Hepatic stellate cell (primary cell): ENCODE measurements around the gene INO80.

Experiments used
- DNase-seq: peaks from one replicate; pipeline ENCODE4 v3.0.0; 2011; ENCODE audit warnings: low spot score

Gene INO80

GRCh38 chr15:40944510-40945296 lies 171.4 kb downstream of the INO80 start:
- no peak for DNase-seq

- DNase-seq = no peak
Measured at GRCh38 chr15:40943764-40944365, 172.2 kb downstream of the INO80 start.

GRCh38 chr15:40942878-40943277 lies 173.2 kb downstream of the INO80 start:
- DNase-seq = no peak

- no peak for DNase-seq
Measured at GRCh38 chr15:40942337-40942854, 173.7 kb downstream of the INO80 start.

- DNase-seq = peak; percentile 95
Measured at GRCh38 chr15:40941528-40942336, 174.3 kb downstream of the INO80 start.

- no peak for DNase-seq
Measured at GRCh38 chr15:40941068-40941527, 175.0 kb downstream of the INO80 start.

GRCh38 chr15:40940296-40940801 lies 175.7 kb downstream of the INO80 start:
- no peak for DNase-seq

GRCh38 chr15:40938536-40938870 lies 177.6 kb downstream of the INO80 start:
- DNase-seq = no peak

- peak; percentile 66 for DNase-seq
Measured at GRCh38 chr15:40937762-40938535, 178.1 kb downstream of the INO80 start.

GRCh38 chr15:40936709-40937666 lies 179.1 kb downstream of the INO80 start:
- DNase-seq = peak; percentile 63

- no peak for DNase-seq
Measured at GRCh38 chr15:40936234-40936708, 179.8 kb downstream of the INO80 start.

GRCh38 chr15:40934457-40934856 lies 181.6 kb downstream of the INO80 start:
- no peak for DNase-seq

GRCh38 chr15:40933517-40933902 lies 182.6 kb downstream of the INO80 start:
- DNase-seq = no peak

GRCh38 chr15:40932649-40933516 lies 183.2 kb downstream of the INO80 start:
- DNase-seq = no peak

GRCh38 chr15:40932156-40932555 lies 183.9 kb downstream of the INO80 start:
- DNase-seq = no peak

- DNase-seq = no peak
Measured at GRCh38 chr15:40931300-40932142, 184.6 kb downstream of the INO80 start.

GRCh38 chr15:40930430-40931299 lies 185.4 kb downstream of the INO80 start:
- peak; percentile 44 for DNase-seq
